AG09309 (cell line): ENCODE results near the gene RHOG.
A peak's percentile ranks its signal among the peaks of the same experiment; 100 is the strongest.

Experiments used
- DNase-seq: peaks from one replicate; pipeline ENCODE4 v3.0.0-alpha.2; 2010; ENCODE audit warnings: low read depth
- H3K4me3 ChIP-seq: 2 replicates; pipeline ENCODE4 v1.5.1; 2011; ENCODE audit warnings: mild to moderate bottlenecking, low read depth, low read length, moderate library complexity; ENCODE audit not compliant: control insufficient read depth
- CTCF ChIP-seq: IDR thresholded peaks from 2 replicates; pipeline ENCODE4 v1.5.1; 2011; ENCODE audit warnings: mild to moderate bottlenecking, low read depth, low read length, inconsistent platforms; ENCODE audit not compliant: insufficient read depth, control insufficient read depth; ENCODE audit errors: missing control alignments

The RHOG gene

GRCh38 chr11:3830088-3830487, 10.7 kb downstream of the RHOG start:
- no peak overlapping the region for H3K4me3 ChIP-seq
- no peak for DNase-seq
- no peak for TF ChIP-seq CTCF

- DNase-seq: no peak
- TF ChIP-seq CTCF: no peak
- no peak overlapping the region for H3K4me3 ChIP-seq
Measured at GRCh38 chr11:3827434-3828186, 13.1 kb downstream of the RHOG start.

GRCh38 chr11:3826721-3827120, 14.0 kb downstream of the RHOG start:
- DNase-seq: no peak
- TF ChIP-seq CTCF: no peak
- H3K4me3 ChIP-seq: no peak overlapping the region

- DNase-seq: no peak
- no peak overlapping the region for H3K4me3 ChIP-seq
- TF ChIP-seq CTCF: no peak
Measured at GRCh38 chr11:3825473-3826154, 15.1 kb downstream of the RHOG start.

GRCh38 chr11:3824714-3825472, 15.9 kb downstream of the RHOG start:
- no peak overlapping the region for H3K4me3 ChIP-seq
- TF ChIP-seq CTCF: peak; percentile 61
- DNase-seq: no peak

- no peak overlapping the region for H3K4me3 ChIP-seq
- DNase-seq: no peak
- no peak for TF ChIP-seq CTCF
Measured at GRCh38 chr11:3823762-3824506, 16.8 kb downstream of the RHOG start.
